CD4-positive, alpha-beta T cell (primary cell): ENCODE results near the gene RAB23. TPM values are rescaled to one million over a fixed set of nuclear protein-coding genes. Genes with fewer than 3 reads are reported as not detected.

Experiments used
- ATAC-seq: fragments of 200-7000 bp; cut with Tn5 transposase; one replicate; pipeline ENCODE4 v1.10.0; 2022; ENCODE audit warnings: mild to moderate bottlenecking; ENCODE audit not compliant: poor library complexity
- CTCF ChIA-PET: fragments of 350-600 bp; sonication (Branson Sonifier 250); formaldehyde crosslinking; loops from one replicate; lab custom pipeline; 2021; ENCODE audit warnings: antibody characterized with exemption, inconsistent platforms; lab: Charles Lee
- POLR2A ChIA-PET: fragments of 350-600 bp; sonication (Branson Sonifier 250); formaldehyde crosslinking; loops from one replicate; lab custom pipeline; 2021; ENCODE audit warnings: antibody characterized with exemption, inconsistent platforms; lab: Charles Lee
- DNase-seq, 14 experiments: peaks; one replicate each; pipeline ENCODE4 v3.0.0-alpha.2; 2013 to 2020; ENCODE audit warnings: mixed read lengths in 2 of 14
- H3K27ac ChIP-seq, 2 donors: one replicate each; pipeline versions ENCODE4 v1.5.1 to v1.7.0; 2013; ENCODE audit warnings: low read length in 2 of 2, low read depth in 1 of 2, mild to moderate bottlenecking in 1 of 2
- H3K27me3 ChIP-seq, 2 experiments: 1 replicate in 1 of 2; 2 replicates in 1 of 2; pipeline versions ENCODE4 v1.6.1 to v1.7.0; 2013; ENCODE audit warnings: low read length in 2 of 2, control low read depth in 1 of 2, mild to moderate bottlenecking in 1 of 2, moderate library complexity in 1 of 2; ENCODE audit not compliant: insufficient read depth in 2 of 2, control insufficient read depth in 1 of 2
- H3K36me3 ChIP-seq: one replicate; pipeline ENCODE4 v1.6.1; 2013; ENCODE audit warnings: low read length, control low read depth; ENCODE audit not compliant: insufficient read depth
- H3K4me1 ChIP-seq: one replicate; pipeline ENCODE4 v1.6.1; 2013; ENCODE audit warnings: low read length, control low read depth; ENCODE audit not compliant: insufficient read depth
- H3K4me3 ChIP-seq: one replicate; pipeline ENCODE4 v1.5.1; 2013; ENCODE audit warnings: mild to moderate bottlenecking, low read length, moderate library complexity
- H3K9me3 ChIP-seq, 2 experiments: 1 replicate in 1 of 2; 2 replicates in 1 of 2; pipeline versions ENCODE4 v1.6.1 to v1.7.0; 2013; ENCODE audit warnings: low read length in 2 of 2, mild to moderate bottlenecking in 2 of 2, control low read depth in 1 of 2, moderate library complexity in 1 of 2; ENCODE audit not compliant: control insufficient read depth in 1 of 2, insufficient read depth in 1 of 2
- H3K27ac Mint-ChIP-seq: one replicate; pipeline ENCODE4 v1.8.0; 2020; ENCODE audit warnings: mixed read lengths
- H3K27me3 Mint-ChIP-seq: one replicate; pipeline ENCODE4 v1.8.0; 2021; ENCODE audit warnings: mixed read lengths
- H3K36me3 Mint-ChIP-seq: one replicate; pipeline ENCODE4 v1.8.0; 2021; ENCODE audit warnings: low read depth, mixed read lengths
- H3K4me1 Mint-ChIP-seq: one replicate; pipeline ENCODE4 v1.8.0; 2021; ENCODE audit warnings: low read depth, mixed read lengths
- H3K4me3 Mint-ChIP-seq: one replicate; pipeline ENCODE4 v1.8.0; 2020; ENCODE audit warnings: mild to moderate bottlenecking, mixed read lengths
- H3K9me3 Mint-ChIP-seq: one replicate; pipeline ENCODE4 v1.8.0; 2020; ENCODE audit warnings: mixed read lengths
- CTCF ChIP-seq: fragments of 200-600 bp; IDR thresholded peaks from one replicate; pipeline ENCODE4 v1.8.0; 2022; ENCODE audit warnings: antibody characterized with exemption, mild to moderate bottlenecking
- intact Hi-C, 2 experiments: fragments of 100-400 bp; cut with DNase I in 1 of 2; cut with micrococcal nuclease in 1 of 2; formaldehyde crosslinking; loops; one replicate each; pipeline versions ENCODE4 v1.15.1 to v1.9.0; 2023 to 2025; cut with DNase I, micrococcal nuclease
- total RNA-seq, 174 experiments: library from RNA in 2 of 174; stranded (reverse) in 2 of 174; gene quantifications; one replicate each; pipeline ENCODE4 v1.2.3 and lab custom pipeline; 2021 to 2026

RAB23 gene
- total RNA-seq, 2 experiments from 2014 or later = 0.45 to 0.49 TPM

- Mint-ChIP-seq H3K36me3 (peaks cover 7% of the 10 kb centered on the region), H3K9me3 (no peaks in the 10 kb centered on the region), H3K4me1 (peaks cover 14% of the 10 kb centered on the region), H3K27me3 (peaks cover 17% of the 10 kb centered on the region), H3K27ac (no peak overlapping the region), H3K4me3 (peak overlapping the region; percentile 95)
- peak; percentile 45 for TF ChIP-seq CTCF
- ChIA-PET POLR2A (interaction anchor here (0.8 to 2.1 kb wide), 7 partner anchors 8 to 65 kb away, joined by 3 to 17 read pairs (median 4); partner anchors contain the start of gene BAG2), CTCF (interaction anchor here (0.9 to 1.8 kb wide), 4 partner anchors 93 to 317 kb away, joined by 3 to 8 read pairs (median 3); partner anchors contain the start of genes KIAA1586 and PRIM2)
- Histone ChIP-seq H3K36me3 (no peaks in the 10 kb centered on the region), H3K4me3 (peak overlapping the region; percentile 84), H3K9me3 (no peaks in the 10 kb centered on the region), H3K27ac (no peak overlapping the region), H3K27me3 (peaks cover 8 to 10% of the 10 kb centered on the region in 2 experiments), H3K4me1 (peaks cover 14% of the 10 kb centered on the region)
- DNase-seq (peak; percentile 5 to 69 (median 38)), ATAC-seq (peak; percentile 45)
- intact Hi-C loops = loop anchor here (2.0 to 10.0 kb wide), 4 partner anchors 45 to 743 kb away; partner anchors contain the start of gene KIAA1586 (in 1 of the 2)
Measured at GRCh38 chr6:57221191-57221935, 744 bp downstream of the RAB23 start.

GRCh38 chr6:57220083-57220703 lies 1.9 kb downstream of the RAB23 start:
- intact Hi-C loops = loop anchor here (2.0 to 10.0 kb wide), 4 partner anchors 43 to 745 kb away; partner anchors contain the start of gene KIAA1586 (in 1 of the 2)
- Mint-ChIP-seq H3K4me1 (peaks cover 23% of the 10 kb centered on the region), H3K4me3 (peak overlapping the region; percentile 81), H3K9me3 (peaks cover 4% of the 10 kb centered on the region), H3K27ac (no peak overlapping the region), H3K27me3 (peaks cover 17% of the 10 kb centered on the region), H3K36me3 (peaks cover 7% of the 10 kb centered on the region)
- no peaks in the 10 kb centered on the region for H3K36me3 ChIP-seq
- DNase-seq (no peak), ATAC-seq (no peak)
- H3K27ac ChIP-seq = no peak overlapping the region
- CTCF ChIA-PET = no interaction called here
- H3K4me1 ChIP-seq = peaks cover 14% of the 10 kb centered on the region
- peaks cover 8 to 10% of the 10 kb centered on the region in 2 experiments for H3K27me3 ChIP-seq
- no peak for TF ChIP-seq CTCF
- no peak overlapping the region for H3K4me3 ChIP-seq
- H3K9me3 ChIP-seq = no peaks in the 10 kb centered on the region
- POLR2A ChIA-PET = no interaction called here

GRCh38 chr6:57217270-57217669 lies 4.8 kb downstream of the RAB23 start:
- no peak for ATAC-seq
- ChIA-PET POLR2A (no interaction called here), CTCF (no interaction called here)
- no peak for TF ChIP-seq CTCF
- Mint-ChIP-seq H3K36me3 (peaks cover 4% of the 10 kb centered on the region), H3K9me3 (peaks cover 12% of the 10 kb centered on the region), H3K27ac (no peak overlapping the region), H3K4me3 (no peak overlapping the region), H3K4me1 (peaks cover 37% of the 10 kb centered on the region), H3K27me3 (no peaks in the 10 kb centered on the region)
- intact Hi-C loops = loop anchor here in 1 of 2 experiments (5.0 kb wide), 1 partner anchor 100 kb away; the partner anchor contains the start of gene PRIM2
- no peak for DNase-seq
- Histone ChIP-seq H3K36me3 (no peaks in the 10 kb centered on the region), H3K9me3 (no peaks in the 10 kb centered on the region), H3K4me1 (peaks cover 19% of the 10 kb centered on the region), H3K27me3 (no peaks in the 10 kb centered on the region), H3K27ac (no peak overlapping the region), H3K4me3 (no peak overlapping the region)
